Measurements from ENCODE around the gene NFYC.

Gene NFYC

DNA sequence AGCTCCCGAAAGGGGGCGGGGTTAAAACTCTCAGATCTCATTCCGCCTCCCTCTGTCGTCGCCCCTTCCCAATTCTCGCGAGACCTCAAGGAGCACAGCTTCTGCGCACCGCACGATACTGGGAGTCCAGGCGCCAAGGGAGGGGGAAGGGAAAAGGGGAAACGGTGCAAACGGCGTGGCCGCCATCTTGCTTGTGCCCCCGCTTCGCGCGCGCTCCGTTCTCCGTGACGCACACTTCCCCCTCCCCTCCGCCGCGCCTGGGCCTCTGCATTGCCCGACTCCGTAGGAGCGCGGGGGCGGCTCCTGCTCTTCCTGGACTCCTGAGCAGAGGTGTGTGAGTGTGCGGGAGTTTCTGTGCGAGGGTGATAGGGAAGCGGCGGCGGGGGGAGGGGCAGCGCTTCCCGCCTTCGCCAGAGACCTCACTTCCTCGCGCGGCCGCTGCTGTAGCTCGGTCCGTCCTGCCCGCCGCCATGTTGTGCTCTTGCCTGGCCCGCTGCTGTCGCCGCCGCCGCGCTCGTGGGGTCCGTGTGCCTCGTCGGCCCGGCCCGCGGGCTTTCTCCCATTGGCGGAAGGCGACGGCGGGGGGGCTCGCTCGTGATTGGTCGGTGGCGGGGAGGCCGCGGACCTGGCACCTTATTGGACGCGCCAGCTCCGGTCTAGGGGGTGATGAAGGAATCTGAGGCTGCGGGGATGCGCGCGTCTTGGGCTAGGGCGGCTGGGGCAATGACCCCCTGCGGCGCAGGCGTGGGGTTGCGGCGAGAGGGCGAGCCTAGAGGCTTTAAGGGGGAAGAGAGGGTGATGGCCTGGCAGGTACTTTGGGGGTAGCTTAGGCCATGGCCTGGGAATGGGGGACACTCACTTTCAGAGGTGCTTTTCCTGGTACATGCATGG lies at the start of gene NFYC:
TSS of gene NFYC (plus strand) at position 167 of the 891 bp plus-strand sequence. CDS start 47,140 bp downstream, outside the sequence.
- DNase-seq (ENCODE audit: low read depth in 2 of 2) = peak; percentile 89 to 93

DNA sequence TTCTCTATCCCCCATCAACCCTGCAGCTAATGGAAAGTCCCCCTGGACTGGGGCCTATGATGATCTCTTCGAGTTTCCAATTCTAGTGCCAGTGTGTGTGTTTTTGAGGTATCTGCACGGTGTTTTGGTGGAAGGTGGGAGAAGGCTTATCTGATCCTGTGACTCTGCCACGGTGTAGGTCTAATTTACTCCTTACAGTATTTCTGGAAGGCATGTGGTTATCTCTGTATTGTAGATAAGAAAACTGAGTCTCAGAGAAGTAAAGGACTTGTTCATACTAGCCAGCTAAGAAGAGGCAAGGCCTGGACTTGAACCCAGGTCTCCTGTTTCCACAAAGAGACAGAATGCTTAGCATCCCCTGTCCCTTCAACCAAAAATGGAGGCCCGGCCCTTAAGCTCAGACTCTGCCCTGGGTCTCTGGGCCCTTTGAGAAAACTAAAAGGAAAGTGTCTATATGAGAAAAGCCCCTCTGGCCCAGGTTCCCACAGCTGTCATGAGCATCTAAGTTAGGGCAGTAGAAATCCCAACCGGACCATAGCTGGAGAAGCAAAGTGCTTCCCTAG lies 46.3 kb upstream of the NFYC start:
- DNase-seq (ENCODE audit: low read depth in 2 of 2) = no peak

DNA sequence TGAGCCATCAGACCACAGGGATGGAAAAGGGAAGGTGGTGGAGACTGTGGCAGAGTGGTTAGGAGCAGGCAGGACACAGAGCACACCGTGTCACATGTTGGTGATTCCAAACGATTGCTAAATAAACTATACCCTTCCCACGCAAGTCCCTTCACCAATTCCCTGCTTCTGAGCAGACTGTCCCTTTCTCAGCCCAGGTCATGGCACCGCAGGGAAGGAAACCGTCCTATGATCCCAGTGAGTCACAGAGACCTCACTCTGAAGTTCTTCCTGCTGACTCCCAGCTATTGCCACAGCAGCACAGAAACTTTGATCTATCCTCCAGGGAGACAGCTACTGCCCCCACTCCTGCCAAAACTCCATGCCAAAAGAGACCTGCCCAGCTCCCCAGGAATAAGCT lies 45.2 kb upstream of the NFYC start:
- DNase-seq (ENCODE audit: low read depth in 2 of 2) = no peak

DNA sequence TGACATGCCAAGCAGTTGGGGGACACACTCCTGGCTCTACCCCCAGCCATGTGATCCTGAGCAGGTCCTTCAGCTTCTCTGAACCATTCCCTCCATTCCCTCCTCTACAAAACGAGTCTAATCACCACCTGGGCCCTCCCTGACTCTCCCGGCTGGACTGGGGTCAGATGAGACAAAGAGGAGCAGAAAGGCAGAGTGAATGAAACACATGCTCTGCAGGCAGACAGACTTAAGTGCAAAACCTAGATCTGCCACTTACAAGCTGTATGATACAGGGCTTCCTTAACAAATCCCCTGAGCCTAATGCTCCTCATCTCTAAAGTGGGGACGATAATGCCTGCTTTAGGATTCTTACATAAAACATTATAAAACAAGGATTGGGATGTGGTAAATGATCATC lies 43.3 kb upstream of the NFYC start:
- DNase-seq (ENCODE audit: low read depth in 2 of 2) = no peak

DNA sequence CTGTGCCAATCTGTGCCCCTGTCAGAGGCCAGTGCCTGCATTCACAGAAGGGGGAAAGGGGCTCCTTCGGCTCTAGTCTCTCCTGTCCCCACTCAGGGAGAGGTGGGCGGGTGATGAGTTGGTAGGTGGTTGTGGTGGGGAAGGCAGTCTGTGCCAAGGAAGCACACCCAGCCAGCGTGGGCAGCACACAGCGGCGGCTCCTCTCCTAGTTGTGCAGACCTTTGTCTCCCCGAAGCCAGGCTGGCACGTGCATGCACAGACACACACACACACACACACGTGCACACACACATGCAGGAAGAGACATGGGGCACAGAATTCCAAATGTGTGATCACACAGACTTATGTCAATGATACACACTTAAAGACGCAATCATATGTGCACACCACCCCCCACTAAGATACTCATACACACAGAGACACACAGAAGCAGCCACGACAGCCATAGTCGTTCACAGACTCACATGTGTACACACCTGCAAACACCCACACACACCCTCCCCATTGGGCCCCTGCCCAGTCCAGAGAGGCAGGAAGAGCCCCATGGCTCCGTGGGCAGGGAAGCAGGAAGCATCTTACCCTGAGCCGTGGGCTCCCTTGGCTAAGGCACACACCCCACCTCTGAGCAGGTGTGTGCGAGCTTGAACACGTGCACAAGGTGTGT lies 42.4 kb upstream of the NFYC start:
- no peak for DNase-seq (ENCODE audit: low read depth in 2 of 2)

DNA sequence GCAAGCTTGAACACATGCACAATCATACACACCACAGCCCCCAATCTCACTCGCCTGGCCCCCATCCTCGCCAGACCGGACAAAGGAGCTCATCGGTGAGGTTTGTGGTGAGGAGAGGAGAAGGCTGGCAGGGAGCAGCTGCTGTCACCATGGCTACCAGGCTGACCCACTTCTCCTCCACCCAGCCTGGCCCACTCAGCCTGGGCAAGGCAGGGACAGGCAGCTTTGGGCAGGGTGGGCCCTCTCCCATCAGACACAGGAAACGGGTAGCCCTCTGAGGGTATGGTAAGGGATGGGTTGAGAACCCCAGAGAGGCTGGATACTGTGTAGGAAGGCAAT lies 41.9 kb upstream of the NFYC start:
- no peak for DNase-seq (ENCODE audit: low read depth in 2 of 2)

DNA sequence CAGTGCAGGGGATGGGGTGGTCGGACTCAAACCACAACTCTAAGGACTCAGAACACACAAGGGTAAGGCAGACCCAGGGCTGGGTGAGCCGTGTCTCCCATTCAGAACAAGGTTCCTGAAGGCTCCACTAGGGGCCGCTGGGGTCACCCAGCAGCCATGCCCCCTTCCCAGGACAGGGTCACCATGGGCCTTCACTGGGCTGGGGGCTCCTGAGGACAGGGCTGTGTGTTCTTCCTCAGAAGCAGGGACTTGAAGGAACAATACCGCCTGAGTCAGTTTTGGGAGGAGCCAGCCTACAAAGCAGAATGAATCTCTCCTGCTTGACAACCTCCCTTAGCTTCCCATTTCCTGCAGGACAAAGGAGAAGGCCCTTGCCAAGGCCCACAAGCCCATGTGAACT lies 41.4 kb upstream of the NFYC start:
- DNase-seq (ENCODE audit: low read depth in 2 of 2) = no peak

DNA sequence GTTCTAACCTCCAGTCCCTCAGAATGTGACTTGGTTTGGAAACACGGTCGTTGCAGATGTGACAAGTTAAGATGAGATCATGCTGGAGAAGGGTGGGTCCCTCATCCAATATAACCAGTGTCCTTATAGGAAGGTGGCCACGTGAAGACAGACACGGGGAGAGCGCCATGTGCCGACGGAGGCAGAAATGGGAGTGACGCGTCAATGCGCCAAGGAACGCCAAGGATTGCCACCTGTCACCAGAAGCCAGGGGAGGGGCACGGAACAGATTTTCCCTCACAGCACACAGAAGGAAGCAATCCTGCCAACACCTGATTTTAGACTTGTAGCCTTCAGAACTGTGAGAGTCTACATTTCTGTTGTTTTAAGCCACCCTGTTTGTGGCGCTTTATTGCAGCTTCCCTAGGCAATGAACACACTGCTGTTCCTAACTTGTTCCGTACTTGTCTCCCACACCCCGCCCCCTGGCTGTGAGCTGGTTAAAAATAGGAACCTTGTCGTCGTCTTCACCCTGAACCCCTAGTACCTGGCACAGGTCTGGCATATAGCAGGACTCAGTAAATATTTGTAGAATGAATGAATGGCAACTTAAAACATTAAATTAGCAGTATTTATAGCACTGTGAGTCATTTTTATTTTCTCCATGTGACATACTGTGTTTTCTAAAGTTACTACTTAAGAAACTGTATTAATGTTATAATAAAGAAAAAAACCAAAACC lies 40.2 kb upstream of the NFYC start:
- DNase-seq (ENCODE audit: low read depth in 2 of 2) = no peak

DNA sequence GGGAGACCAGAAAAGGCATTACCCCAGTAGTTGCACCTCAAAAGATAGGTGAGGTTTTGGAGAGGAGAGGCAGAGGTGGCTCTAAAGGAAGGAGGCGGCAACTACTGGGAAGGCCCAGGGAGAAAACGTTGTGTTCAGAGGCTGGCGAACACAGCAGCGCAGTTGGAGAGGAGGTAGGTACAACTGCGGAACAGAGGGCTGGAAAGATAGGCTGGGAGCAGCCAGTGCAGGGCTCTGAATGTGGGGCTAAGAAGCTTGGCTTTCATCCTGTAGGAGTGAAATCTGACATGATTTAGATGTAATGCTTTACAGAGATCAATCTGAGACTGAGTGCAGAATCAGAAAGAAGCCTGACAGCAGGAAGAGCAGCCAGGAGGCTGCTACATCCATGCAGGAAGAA lies 39.0 kb upstream of the NFYC start:
- no peak for DNase-seq (ENCODE audit: low read depth in 2 of 2)

DNA sequence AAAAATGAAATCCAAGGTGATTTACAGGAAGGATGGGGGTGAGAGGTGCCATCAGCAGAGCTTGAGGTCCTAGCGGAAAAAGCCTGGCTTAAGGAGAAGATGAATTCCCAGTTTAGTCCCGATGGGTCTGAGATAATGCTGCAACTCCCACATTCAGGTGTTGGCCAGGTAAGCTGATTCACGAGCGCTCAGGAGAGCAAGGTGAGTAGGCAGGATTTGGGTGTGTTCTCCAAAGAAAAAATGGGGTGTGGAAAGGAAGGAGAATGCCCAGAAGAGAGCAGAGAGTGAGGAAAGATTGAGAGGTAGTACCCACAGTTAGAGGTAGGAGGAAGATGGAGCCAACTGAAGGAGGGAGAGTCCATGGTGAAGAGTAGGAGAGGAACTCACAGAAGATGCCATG lies 38.5 kb upstream of the NFYC start:
- DNase-seq (ENCODE audit: low read depth in 2 of 2) = no peak

DNA sequence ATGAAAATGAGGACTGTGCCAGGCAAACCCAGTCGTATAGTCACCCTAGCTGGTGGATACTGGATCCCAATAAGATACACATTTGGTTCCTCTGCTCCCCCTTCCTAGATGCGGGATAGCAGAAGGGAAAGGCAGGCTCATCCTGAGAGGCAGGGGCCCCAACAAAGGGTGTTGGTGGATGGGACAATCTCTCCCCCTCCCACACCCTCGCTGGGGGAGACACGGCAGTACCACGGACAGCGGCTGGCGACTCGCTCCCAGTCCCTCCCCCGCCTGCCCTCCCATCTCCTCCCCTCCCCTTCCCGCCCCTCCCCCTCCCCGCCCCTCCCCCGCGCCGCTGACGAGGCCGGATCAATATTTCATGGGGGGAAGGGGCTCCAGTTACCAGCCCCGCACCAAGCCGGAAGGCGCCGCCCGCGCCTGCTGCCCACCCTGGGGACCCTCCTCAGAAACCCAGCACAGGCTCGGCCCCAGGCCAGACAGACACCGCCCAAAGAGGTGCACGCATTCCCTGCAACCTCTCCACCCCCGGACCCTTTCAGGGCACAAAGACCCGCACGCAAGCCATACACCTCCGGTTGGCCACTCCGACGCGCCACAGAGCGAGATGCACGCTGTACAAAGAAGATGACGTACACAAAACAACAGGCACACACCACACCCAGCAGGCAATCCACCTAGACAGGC lies 37.5 kb upstream of the NFYC start:
- no peak for DNase-seq (ENCODE audit: low read depth in 2 of 2)

DNA sequence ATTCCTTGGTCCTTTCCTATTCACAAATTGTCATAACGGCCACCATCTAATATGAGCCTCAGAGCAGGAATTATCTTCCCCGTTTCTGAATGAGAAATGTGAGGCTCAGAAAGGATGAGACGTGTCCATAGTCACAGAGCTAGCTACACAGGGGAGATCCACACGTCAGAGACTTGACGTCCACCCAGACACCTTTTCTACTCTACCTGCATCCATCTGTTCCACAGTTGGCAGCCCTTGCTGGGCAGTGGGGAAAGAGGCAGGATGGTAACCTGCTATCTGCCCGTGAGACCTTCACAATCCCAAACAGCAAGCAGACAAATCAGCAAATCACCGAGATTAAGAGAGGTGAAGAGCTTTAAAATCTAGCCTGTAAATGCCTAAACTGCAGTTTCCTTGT lies 34.5 kb upstream of the NFYC start:
- DNase-seq (ENCODE audit: low read depth in 2 of 2) = no peak

DNA sequence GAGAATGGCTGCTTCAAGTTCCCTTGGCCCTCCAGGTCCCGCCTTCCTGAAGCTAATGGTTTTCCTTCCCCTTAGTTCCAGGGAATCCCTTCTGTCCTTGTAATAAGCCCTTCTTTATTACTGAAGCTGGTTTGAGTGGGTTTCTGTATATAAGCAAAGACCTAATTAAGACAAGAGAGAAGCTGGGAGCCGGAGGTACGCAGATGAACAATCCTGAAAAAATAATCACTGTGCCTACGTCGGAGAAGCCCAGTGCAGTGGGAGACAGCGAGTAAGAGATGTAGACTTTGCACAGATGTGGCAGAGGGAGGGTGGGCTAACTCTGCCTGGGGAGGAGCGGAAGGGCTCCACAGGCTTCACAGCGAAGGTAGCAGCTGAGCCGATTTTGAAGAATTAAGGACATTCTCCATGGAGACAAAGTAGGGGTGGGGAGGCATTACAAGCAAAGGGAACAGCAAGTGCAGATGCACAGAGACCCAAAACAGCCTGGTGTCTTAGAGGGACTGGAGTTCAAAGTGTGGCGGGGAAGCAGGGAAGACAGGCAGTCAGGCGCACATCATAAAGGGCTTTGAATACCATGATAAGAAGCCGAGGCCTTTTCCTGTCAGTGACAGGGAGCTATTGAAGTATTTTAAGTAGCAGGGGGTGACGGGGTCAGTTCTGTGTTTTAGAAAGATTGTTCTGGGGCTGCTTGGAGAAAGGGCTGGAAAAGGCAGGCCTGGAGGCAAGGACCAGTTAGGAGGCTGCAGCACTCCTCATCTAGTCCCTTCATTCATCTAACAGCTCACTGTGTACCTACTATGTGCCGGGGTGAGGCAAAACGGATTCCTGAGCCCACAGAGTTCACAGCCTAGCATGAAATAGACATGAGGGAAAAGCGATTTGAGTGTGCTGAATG lies 32.5 kb upstream of the NFYC start:
- DNase-seq (ENCODE audit: low read depth in 2 of 2) = no peak

DNA sequence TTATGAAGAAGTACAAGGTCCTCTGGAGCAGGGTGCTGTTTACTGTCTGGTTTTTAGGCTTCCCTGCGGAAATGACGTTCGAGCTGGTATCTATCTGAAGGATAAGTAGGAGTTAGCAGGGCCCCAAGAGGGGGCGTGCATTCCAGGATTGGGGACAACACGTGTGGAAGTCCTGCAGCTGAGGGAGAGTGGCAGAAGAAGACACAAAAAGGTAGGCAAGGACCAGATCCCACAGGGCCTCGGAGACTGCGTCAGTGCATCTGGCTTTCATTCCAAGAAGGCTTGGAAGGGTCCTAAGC lies 31.9 kb upstream of the NFYC start:
- no peak for DNase-seq (ENCODE audit: low read depth in 2 of 2)

DNA sequence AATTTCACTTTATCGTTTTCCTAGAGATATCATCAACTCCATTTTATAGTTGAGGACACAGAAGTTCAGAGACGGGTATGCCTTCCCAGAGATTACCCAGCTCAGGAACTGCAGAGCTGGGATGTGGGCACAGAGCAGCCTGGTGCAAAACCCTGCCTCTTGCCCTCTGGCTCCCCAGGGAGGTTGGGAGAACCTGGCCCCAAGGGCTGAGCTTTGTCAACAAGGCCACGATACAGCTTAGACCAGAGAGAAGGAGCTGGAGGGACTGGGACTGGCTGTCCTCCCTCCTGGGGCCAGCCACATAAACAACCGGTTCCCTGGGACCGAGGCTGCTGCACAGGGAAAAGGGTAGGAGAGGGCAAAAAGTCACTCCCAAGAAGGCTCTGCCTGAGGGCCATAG lies 29.8 kb upstream of the NFYC start:
- no peak for DNase-seq (ENCODE audit: low read depth in 2 of 2)

DNA sequence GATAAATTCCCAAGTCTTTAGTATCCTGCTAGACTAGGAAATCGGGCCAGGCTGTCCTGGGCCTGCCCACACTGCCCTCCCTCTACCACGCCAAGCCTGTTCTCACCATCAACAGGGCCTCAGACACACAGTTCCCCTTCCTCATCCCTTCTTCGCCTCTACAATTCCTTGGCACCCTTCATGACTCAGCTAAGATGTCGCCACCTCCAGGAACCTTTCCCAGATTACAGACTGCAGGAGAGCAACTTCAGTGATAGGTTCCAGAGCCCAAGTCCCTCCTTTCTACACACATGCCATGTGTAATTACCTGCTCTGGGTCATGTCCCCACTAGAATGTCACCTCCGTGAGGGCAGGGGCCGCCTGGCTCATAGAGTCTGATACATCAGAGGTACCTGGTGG lies 29.4 kb upstream of the NFYC start:
- no peak for DNase-seq (ENCODE audit: low read depth in 2 of 2)

DNA sequence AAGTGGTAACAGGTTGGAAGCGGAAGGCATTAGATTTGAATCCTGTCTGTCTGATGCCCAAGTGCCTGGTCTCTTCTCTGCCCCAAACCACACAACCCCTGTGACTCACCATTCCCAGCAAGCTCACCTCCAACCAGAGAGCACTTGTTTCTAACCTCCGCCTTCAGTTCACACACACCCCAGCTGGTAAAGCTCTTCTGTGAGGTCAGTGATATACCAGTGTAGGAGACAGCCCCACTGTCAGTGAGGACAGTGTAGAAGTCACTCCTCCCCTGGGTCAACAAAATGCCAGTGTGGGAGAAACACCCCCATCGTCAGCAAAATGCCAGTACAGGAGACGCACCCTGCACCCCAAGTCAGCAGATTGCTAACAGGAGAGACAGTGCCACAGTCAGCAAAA lies 28.6 kb upstream of the NFYC start:
- peak in 1 of 2 donors; percentile 15 for DNase-seq (ENCODE audit: low read depth in 2 of 2)

DNA sequence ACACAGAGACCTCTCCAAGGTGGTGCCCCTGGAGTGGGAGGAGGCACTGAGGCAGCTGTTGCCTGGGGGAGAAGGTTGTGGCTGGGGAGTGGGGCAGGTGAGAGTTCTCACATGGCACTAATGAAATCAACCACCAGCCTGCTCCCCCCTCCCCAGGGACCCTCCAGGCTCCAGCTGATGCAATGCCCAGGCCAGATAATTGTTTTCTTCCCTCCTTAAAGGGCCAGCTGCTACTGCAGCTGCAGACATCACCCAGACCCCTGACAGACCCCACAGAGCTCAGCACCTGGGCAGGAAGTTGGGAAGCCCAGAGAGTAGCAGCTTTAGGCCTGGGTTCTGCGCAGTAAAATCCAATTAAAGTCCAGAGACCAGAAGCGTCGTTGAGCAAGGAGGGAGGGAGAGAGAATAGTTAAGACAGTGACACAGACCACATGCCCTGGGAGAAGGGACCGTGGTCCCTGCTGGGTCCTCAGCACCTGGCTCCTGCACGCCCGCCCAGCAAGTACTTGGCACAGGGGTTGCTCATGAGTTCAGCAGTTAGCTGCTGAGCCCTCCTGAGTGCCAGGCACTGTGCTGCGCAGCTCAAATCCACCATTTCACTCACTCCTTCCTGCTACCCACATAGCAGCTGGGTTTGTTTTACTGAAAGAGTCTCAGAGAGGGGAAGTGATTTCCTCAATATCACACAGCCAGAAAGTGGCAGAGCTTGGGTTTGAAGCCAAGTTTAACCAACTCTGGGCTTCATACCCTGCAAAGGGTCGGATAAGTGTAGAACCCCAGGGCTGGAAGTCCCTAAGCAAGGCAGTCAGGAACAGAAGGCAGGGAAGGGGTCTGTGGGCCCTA lies 28.0 kb upstream of the NFYC start:
- no peak for DNase-seq (ENCODE audit: low read depth in 2 of 2)

DNA sequence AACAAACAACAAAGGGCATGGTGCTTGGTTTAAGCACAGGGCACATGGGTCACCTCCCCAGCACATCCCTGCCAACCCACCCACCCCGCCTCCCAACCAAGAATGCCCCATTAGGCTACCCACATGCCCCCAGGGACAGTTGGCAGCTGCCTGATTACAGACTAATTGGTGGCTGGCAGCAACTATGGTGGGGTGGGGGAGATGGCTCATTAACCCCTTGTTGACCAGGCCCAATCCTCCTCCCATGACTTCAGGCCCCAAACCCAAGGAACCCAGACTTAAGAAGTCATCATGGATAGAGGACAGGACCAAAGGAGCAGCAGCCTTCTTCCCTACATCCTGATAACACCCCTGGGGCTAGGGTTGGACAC lies 27.4 kb upstream of the NFYC start:
- DNase-seq (ENCODE audit: low read depth in 2 of 2) = no peak

DNA sequence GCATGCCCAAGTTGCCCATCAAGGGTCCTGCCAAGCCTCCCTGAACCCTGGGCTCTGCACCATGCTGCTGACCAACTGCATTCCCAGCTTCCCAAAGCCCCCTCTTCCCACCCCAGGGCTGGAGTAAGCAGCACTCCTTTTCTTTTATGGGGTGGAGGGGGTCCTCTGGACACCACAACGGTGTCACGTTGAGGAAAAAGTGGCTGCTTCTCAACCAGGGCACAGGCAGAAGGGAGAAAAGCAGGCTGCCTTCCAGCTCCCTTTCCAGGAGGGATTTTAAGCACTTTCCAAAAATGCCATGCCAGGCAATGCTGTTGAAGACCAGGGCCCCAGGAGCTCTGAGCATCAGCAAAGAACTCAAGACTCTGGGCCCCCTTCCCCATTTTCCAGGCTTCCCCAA lies 26.7 kb upstream of the NFYC start:
- DNase-seq (ENCODE audit: low read depth in 2 of 2) = no peak
